Loucy (cell line): ENCODE measurements around the gene EPHA8.

ENCODE experiments used
- H2AFZ ChIP-seq: fragments of 200-600 bp; sonication (generic); 2 replicates; pipeline ENCODE4 v1.6.0; 2016; ENCODE audit warnings: antibody characterized with exemption, mild to moderate bottlenecking, low read length, moderate library complexity
- H3F3A ChIP-seq: fragments of 200-600 bp; 2 replicates; pipeline ENCODE4 v1.6.0; 2016; ENCODE audit warnings: antibody characterized with exemption, low read depth, mild to moderate bottlenecking
- H3K27me3 ChIP-seq: fragments of 200-600 bp; sonication (generic); 2 replicates; pipeline ENCODE4 v1.6.1; 2014; ENCODE audit warnings: low read length, mild to moderate bottlenecking; ENCODE audit not compliant: insufficient read depth, poor library complexity, severe bottlenecking
- H3K36me3 ChIP-seq: fragments of 200-600 bp; sonication (generic); 2 replicates; pipeline ENCODE4 v1.6.1; 2016; ENCODE audit warnings: low read length; ENCODE audit not compliant: insufficient read depth
- H3K4me1 ChIP-seq: fragments of 200-600 bp; sonication (generic); 2 replicates; pipeline ENCODE4 v1.5.1; 2014; ENCODE audit warnings: low read length, mild to moderate bottlenecking; ENCODE audit not compliant: insufficient read depth, poor library complexity, severe bottlenecking
- H3K4me2 ChIP-seq: fragments of 200-600 bp; sonication (generic); 2 replicates; pipeline ENCODE4 v1.6.0; 2014; ENCODE audit warnings: antibody characterized with exemption, low read length, low read depth, mild to moderate bottlenecking; ENCODE audit not compliant: poor library complexity, severe bottlenecking
- H3K4me3 ChIP-seq: fragments of 200-600 bp; sonication (generic); 2 replicates; pipeline ENCODE4 v1.5.1; 2014; ENCODE audit warnings: low read length, mild to moderate bottlenecking, mixed read lengths; ENCODE audit not compliant: poor library complexity, severe bottlenecking
- H3K79me2 ChIP-seq: fragments of 200-600 bp; sonication (generic); 2 replicates; pipeline ENCODE4 v1.6.1; 2014; ENCODE audit warnings: low read length; ENCODE audit not compliant: insufficient read depth
- H3K9ac ChIP-seq: fragments of 200-600 bp; sonication (generic); 2 replicates; pipeline ENCODE4 v1.6.0; 2014; ENCODE audit warnings: mild to moderate bottlenecking, low read depth, low read length, moderate library complexity; ENCODE audit not compliant: poor library complexity, severe bottlenecking
- H3K9me2 ChIP-seq: fragments of 200-600 bp; sonication (generic); replicated peaks from 2 replicates; pipeline ENCODE4 v1.6.1; 2016; ENCODE audit warnings: low read depth, low read length, mixed read lengths
- H3K9me3 ChIP-seq: fragments of 200-600 bp; sonication (generic); 2 replicates; pipeline ENCODE4 v1.6.1; 2014; ENCODE audit warnings: mild to moderate bottlenecking, antibody characterized with exemption, low read length, low read depth; ENCODE audit not compliant: insufficient read depth
- H4K20me1 ChIP-seq: fragments of 200-600 bp; sonication (generic); 2 replicates; pipeline ENCODE4 v1.6.0; 2014; ENCODE audit warnings: antibody characterized with exemption, low read length, mild to moderate bottlenecking; ENCODE audit not compliant: insufficient read depth, poor library complexity, severe bottlenecking
- CTCF ChIP-seq: fragments of 200-600 bp; sonication (generic); conservative IDR thresholded peaks from 2 replicates; pipeline ENCODE4 v1.5.1; 2014; ENCODE audit warnings: mild to moderate bottlenecking, antibody characterized with exemption, low read length
- EZH2phosphoT487 ChIP-seq: fragments of 200-600 bp; IDR thresholded peaks from 2 replicates; pipeline ENCODE4 v1.6.1; 2018; ENCODE audit warnings: antibody characterized with exemption, mild to moderate bottlenecking, moderate library complexity, borderline replicate concordance

The EPHA8 gene

GRCh38 chr1:22639286-22639685 lies 76.0 kb downstream of the EPHA8 start:
- H3K27me3 ChIP-seq: no peaks in the 10 kb centered on the region
- no peaks in the 10 kb centered on the region for H3K36me3 ChIP-seq
- H3K4me3 ChIP-seq: no peak overlapping the region
- H3K9me3 ChIP-seq: no peaks in the 10 kb centered on the region
- TF ChIP-seq CTCF (0 out of 2 replicates have a peak, but pooled peaks have one; percentile 24), EZH2phosphoT487 (no peak)
- no peak overlapping the region for H3K4me2 ChIP-seq
- no peak overlapping the region for H3K9ac ChIP-seq
- H4K20me1 ChIP-seq: no peaks in the 10 kb centered on the region
- no peak overlapping the region; the same call in 1 of the 2 replicates for H2AFZ ChIP-seq
- no peaks in the 10 kb centered on the region for H3K4me1 ChIP-seq
- H3K9me2 ChIP-seq: no peaks in the 10 kb centered on the region
- no peaks in the 10 kb centered on the region for H3F3A ChIP-seq
- H3K79me2 ChIP-seq: no peaks in the 10 kb centered on the region

DNA sequence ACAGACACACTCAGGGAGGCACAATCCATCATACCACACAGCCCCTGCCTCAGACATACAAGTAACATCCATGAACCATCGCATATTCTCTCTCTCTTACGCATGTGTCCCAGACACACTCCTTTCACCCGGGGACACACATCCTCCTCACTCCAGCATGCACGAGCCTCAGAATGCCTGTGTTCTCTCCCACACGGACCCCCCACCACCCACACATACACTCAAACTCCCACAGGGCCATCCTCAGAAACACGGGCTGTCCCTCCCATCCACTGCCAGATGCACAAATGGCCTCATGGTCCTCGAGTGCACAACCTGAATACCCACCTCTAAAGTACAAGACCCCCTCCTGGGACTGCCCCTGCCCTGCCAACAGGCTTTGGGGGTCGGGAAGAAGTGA lies 78.0 kb downstream of the EPHA8 start:
- H3K9me2 ChIP-seq: no peaks in the 10 kb centered on the region
- no peak overlapping the region for H3K4me3 ChIP-seq
- no peak for TF ChIP-seq CTCF
- no peak for TF ChIP-seq EZH2phosphoT487
- no peak overlapping the region for H3K4me2 ChIP-seq
- H3K27me3 ChIP-seq: no peaks in the 10 kb centered on the region
- no peaks in the 10 kb centered on the region for H3K79me2 ChIP-seq
- no peaks in the 10 kb centered on the region for H3K9me3 ChIP-seq
- H4K20me1 ChIP-seq: no peaks in the 10 kb centered on the region
- no peak overlapping the region for H2AFZ ChIP-seq
- H3K9ac ChIP-seq: no peak overlapping the region
- H3K4me1 ChIP-seq: no peaks in the 10 kb centered on the region
- no peaks in the 10 kb centered on the region for H3K36me3 ChIP-seq
- H3F3A ChIP-seq: no peaks in the 10 kb centered on the region

DNA sequence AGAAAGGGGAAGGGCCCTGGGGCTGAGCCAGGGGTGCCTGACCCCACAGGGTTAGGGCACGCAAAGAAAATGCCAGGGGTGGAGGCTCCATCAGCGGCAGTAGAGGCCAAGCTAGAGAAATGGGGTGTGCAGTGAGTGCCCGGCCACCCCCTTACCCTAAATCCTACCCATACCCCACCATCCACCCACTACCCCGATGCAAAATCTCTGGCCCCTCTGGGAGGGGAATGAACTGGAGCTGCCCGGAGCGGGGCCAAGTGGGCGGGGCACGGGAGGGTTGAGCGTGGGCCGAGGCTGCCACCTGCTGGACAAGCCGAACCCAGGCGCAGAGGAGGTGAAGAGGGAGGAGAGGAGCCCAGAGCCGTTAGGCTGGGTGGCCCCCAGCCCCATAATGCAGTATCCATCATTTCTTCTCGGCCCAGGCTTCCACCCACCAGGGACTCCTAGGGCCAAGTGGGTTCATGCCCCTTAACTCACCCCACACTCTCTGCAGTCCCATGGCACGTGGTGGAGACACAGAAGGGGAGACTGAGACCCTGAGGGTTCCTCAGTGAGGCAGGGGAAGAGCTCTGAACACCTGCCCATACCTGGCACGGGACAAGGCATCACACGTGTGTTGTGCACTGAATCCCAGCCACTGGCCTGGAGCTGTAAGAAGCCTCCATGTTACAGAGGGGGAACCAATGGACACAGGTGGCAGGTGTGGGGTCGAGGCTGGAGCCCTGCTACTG lies 78.8 kb downstream of the EPHA8 start:
- Histone ChIP-seq H3K4me3 (no peak overlapping the region), H4K20me1 (no peaks in the 10 kb centered on the region), H3K9me3 (no peaks in the 10 kb centered on the region), H2AFZ (no peak overlapping the region), H3K27me3 (no peaks in the 10 kb centered on the region), H3K36me3 (no peaks in the 10 kb centered on the region), H3K9ac (no peak overlapping the region), H3K4me1 (no peaks in the 10 kb centered on the region), H3K9me2 (no peaks in the 10 kb centered on the region), H3K79me2 (no peaks in the 10 kb centered on the region), H3F3A (no peaks in the 10 kb centered on the region), H3K4me2 (no peak overlapping the region)
- TF ChIP-seq EZH2phosphoT487: no peak
- TF ChIP-seq CTCF: peak; percentile 86
